Measurements from ENCODE around the gene DCXR.

The DCXR gene

GRCh38 chr17:82021900-82022309 is 15.6 kb downstream of the DCXR start:
- no peak overlapping the region for H3K27ac Mint-ChIP-seq
- peaks cover 4% of the 10 kb centered on the region for H3K36me3 Mint-ChIP-seq (ENCODE audit: low read depth)
- H3K9me3 Mint-ChIP-seq: no peaks in the 10 kb centered on the region
- TF ChIP-seq CTCF (IDR thresholded peaks at IDR 0.05; ENCODE audit: unreplicated experiment in 3 of 3): no peak
- peak overlapping the region; percentile 82 to 89 (median 89) for H3K4me3 Mint-ChIP-seq
- peaks cover 15% of the 10 kb centered on the region for H3K4me1 Mint-ChIP-seq
- no peaks in the 10 kb centered on the region for H3K27me3 Mint-ChIP-seq (ENCODE audit: low read depth)

GRCh38 chr17:82021107-82021899 is 16.2 kb downstream of the DCXR start:
- peak overlapping the region; percentile 82 to 89 (median 89) for H3K4me3 Mint-ChIP-seq
- H3K9me3 Mint-ChIP-seq: no peaks in the 10 kb centered on the region
- H3K4me1 Mint-ChIP-seq: peaks cover 15% of the 10 kb centered on the region
- H3K27ac Mint-ChIP-seq: no peak overlapping the region
- no peaks in the 10 kb centered on the region for H3K27me3 Mint-ChIP-seq (ENCODE audit: low read depth)
- TF ChIP-seq CTCF (IDR thresholded peaks at IDR 0.05; ENCODE audit: unreplicated experiment in 3 of 3): peak; percentile 67 to 68 (median 67)
- peaks cover 4% of the 10 kb centered on the region for H3K36me3 Mint-ChIP-seq (ENCODE audit: low read depth)

GRCh38 chr17:82020572-82021106 is 16.9 kb downstream of the DCXR start:
- no peak overlapping the region for H3K27ac Mint-ChIP-seq
- peaks cover 15% of the 10 kb centered on the region for H3K4me1 Mint-ChIP-seq
- H3K27me3 Mint-ChIP-seq (ENCODE audit: low read depth): no peaks in the 10 kb centered on the region
- peaks cover 4% of the 10 kb centered on the region for H3K36me3 Mint-ChIP-seq (ENCODE audit: low read depth)
- H3K4me3 Mint-ChIP-seq: peak overlapping the region; percentile 62 to 89 (median 82)
- H3K9me3 Mint-ChIP-seq: no peaks in the 10 kb centered on the region
- TF ChIP-seq CTCF (IDR thresholded peaks at IDR 0.05; ENCODE audit: unreplicated experiment in 3 of 3): no peak

GRCh38 chr17:82019690-82020571 is 17.6 kb downstream of the DCXR start:
- H3K4me1 Mint-ChIP-seq: peaks cover 15% of the 10 kb centered on the region
- H3K27ac Mint-ChIP-seq: no peak overlapping the region
- TF ChIP-seq CTCF (IDR thresholded peaks at IDR 0.05; ENCODE audit: unreplicated experiment in 3 of 3): peak; percentile 46 to 64 (median 54)
- H3K4me3 Mint-ChIP-seq: peak overlapping the region in 2 of 3 experiments; percentile 51 to 59
- no peaks in the 10 kb centered on the region for H3K27me3 Mint-ChIP-seq (ENCODE audit: low read depth)
- peaks cover 4% of the 10 kb centered on the region for H3K36me3 Mint-ChIP-seq (ENCODE audit: low read depth)
- no peaks in the 10 kb centered on the region for H3K9me3 Mint-ChIP-seq

- H3K9me3 Mint-ChIP-seq: no peaks in the 10 kb centered on the region
- TF ChIP-seq CTCF (IDR thresholded peaks at IDR 0.05; ENCODE audit: unreplicated experiment in 3 of 3): no peak
Observed at GRCh38 chr17:82018989-82019689, 18.4 kb downstream of the DCXR start.

More at GRCh38 chr17:82018989-82019689, 18.4 kb downstream of the DCXR start:
- H3K27ac Mint-ChIP-seq: peak overlapping the region in 1 of 3 experiments; percentile 59
- H3K27me3 Mint-ChIP-seq (ENCODE audit: low read depth): no peaks in the 10 kb centered on the region
- peaks cover 4% of the 10 kb centered on the region for H3K36me3 Mint-ChIP-seq (ENCODE audit: low read depth)
- H3K4me3 Mint-ChIP-seq: peak overlapping the region in 1 of 3 experiments; percentile 68
- H3K4me1 Mint-ChIP-seq: peaks cover 15% of the 10 kb centered on the region
